GF-D8 (cell line): ENCODE results near the gene SMARCB1.

ENCODE experiments used
- DNase-seq: peaks from one replicate; lab custom pipeline; 2025; lab: John Stamatoyannopoulos, UW

The SMARCB1 gene

GRCh38 chr22:23884140-23884539, 97.4 kb downstream of the SMARCB1 start:
- no peak for DNase-seq
